Ecto neural progenitor cell (in vitro differentiated cells): ENCODE data around the gene ZNF101.

ENCODE experiments used
- DNase-seq: peaks from one replicate; pipeline ENCODE4 v3.0.0-alpha.2; 2018; ENCODE audit warnings: low spot score

Gene ZNF101

DNA sequence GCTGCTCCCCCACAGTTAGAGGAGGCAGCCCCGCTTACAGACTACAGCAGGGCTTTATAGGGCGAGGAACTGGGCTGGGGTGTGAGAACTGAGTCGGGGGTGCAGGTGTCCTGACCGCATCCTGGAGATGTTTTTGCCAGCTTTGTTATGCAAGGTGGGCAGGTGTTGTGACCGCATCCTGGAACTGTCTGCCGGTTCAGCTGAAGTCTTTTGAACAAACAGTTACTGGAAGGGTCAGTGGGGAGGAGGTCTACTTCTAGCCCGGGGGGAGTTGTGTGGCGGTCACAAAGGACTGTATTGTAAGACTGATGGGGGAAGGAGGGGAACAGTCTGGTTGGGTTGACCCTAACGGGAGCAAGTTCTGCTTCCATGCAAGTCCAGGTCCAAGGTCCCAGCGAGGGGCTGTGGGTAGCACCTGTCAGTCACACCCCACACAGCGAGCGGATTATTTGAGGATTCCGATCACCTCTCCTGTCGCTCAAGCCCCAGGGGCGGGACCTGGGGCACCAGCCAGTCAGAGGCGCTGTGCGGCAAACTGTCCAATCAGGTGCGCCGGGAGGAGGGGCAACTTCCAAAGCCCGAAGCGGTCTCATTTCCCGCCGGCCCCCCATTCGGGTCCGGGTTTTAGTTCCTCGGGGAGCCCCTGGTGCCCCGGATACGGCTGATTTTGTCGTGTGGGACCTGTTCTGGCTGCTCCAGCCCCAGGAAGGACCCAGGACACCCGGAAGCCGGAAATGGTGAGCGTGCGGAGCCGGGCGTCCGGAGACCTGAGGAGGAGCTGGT, at the start of gene ZNF101:
Gene ZNF101, plus strand, starts transcription at position 610 of the 783 bp plus-strand sequence. Its CDS starts 125 bp downstream, at position 735.
- peak; percentile 95 for DNase-seq

DNA sequence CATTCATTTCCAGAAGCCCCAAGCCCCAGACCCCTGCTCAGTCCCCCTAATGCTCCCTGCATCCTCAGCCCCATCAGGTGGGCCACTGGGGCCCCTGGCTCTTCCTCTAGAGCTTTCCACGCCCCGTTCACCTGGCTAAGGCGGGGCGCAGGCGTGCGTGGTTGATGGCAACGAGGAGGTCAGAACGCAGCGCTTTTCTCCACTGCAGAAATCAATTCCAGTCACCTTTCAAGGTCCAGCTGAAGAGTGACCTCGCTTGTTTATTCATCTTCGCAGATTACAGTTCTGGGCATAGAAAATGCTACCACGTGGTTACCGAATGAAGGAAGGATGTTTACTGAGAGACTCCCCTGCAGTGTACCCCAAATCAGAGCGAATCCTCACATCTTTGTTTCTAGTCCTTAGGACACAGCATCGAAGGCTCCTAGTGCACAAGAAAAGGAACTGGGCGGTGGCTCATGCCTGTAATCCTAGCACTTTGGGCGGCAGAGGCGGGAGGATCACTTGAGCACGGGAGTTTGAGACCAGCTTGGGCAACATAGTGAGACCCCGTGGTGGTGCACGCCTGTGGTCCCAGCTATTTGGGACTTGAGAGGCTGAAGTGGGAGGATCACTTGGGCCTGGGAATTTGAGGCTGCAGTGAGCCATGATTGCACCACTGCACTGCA, 49.3 kb upstream of the ZNF101 start:
- DNase-seq: no peak

DNA sequence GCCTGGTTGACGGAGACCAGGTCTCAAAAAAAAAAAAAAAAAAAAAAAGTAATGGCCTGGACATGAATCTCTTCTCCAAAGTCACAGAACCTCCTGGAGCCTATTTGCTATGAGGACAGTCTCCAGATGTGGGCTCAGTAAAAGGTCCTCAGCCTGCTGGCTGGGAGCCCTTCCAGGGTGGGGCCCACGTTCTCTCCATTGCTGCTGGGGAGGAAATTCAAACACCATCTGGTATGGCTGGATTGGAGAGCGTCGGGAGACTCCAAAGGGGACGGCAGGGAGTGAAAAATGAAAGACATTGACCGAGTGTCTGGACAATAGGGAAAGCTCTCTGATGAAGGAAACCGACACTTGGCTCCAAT, 48.8 kb upstream of the ZNF101 start:
- DNase-seq: no peak

- DNase-seq: no peak
Measured at GRCh38 chr19:19623383-19623782, 45.3 kb upstream of the ZNF101 start.

GRCh38 chr19:19624032-19624570, 44.5 kb upstream of the ZNF101 start:
- no peak for DNase-seq

- no peak for DNase-seq
Measured at GRCh38 chr19:19626516-19627472, 41.8 kb upstream of the ZNF101 start.

- peak; percentile 75 for DNase-seq
Measured at GRCh38 chr19:19627621-19628500, 40.8 kb upstream of the ZNF101 start, which contains the start of gene LPAR2. TSS of gene LPAR2 (minus strand) at chr19:19628220. CDS start at chr19:19627275, 945 bp downstream.

- peak; percentile 91 for DNase-seq
Measured at GRCh38 chr19:19628501-19629134, 40.0 kb upstream of the ZNF101 start.

DNA sequence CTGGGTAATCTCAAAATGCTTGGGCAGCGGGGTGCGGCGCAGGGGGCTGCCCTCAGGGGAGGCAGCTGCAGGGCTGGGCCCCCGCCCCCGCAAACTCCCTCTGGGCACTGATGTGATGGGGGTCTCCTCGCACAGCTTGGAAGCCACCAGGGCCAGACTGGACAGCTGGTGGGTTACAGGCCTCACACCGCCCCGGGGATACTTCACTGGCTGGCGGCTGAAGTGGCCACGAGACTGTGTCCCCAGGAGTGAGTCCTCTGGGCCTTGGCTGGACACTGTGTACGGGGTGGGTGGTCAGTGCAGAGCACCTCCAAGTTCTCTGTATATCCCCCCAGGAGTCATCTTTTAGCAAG, 38.6 kb upstream of the ZNF101 start:
- DNase-seq: no peak

DNA sequence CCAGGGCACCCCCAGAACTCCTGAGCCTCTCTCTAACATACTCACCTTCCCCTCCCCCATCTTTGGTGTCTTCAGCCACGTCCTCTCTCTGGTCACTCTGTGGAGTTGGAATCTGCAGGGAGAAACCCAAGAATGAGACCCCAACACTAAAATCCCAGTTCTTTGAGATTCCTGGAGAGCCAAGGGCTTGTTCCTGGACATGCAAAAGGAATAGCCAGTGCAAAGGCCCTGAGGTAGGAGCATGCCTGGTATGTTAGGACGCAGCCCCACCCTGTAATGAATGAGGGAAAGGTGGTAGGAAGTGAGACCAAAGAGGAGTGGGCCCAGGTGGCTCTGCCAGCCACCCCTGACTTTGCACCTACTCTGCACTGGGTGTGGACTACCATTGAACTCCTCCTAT, 38.2 kb upstream of the ZNF101 start:
- no peak for DNase-seq

DNA sequence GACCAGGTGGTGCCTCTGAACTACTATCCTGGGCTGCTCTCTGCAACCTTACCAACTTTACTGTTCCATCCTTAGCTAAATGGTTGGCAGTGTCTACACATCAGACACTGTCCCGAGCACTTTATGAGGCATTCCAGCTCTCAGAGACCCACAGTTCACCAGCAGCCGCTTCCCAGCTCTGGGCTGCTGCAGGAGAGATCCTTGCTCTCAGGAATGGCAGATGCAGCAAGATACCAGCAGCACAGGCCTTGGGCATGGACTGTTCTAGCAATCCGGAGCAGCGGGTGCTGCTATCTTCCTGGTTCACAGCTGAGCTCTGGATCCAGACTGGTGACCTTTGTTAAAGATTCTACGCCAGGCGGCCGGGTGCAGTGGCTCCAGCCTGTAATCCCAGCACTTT, 37.3 kb upstream of the ZNF101 start:
- DNase-seq: no peak

GRCh38 chr19:19632661-19633060, 36.0 kb upstream of the ZNF101 start:
- DNase-seq: no peak

GRCh38 chr19:19633711-19634515, 34.7 kb upstream of the ZNF101 start:
- DNase-seq: no peak

DNA sequence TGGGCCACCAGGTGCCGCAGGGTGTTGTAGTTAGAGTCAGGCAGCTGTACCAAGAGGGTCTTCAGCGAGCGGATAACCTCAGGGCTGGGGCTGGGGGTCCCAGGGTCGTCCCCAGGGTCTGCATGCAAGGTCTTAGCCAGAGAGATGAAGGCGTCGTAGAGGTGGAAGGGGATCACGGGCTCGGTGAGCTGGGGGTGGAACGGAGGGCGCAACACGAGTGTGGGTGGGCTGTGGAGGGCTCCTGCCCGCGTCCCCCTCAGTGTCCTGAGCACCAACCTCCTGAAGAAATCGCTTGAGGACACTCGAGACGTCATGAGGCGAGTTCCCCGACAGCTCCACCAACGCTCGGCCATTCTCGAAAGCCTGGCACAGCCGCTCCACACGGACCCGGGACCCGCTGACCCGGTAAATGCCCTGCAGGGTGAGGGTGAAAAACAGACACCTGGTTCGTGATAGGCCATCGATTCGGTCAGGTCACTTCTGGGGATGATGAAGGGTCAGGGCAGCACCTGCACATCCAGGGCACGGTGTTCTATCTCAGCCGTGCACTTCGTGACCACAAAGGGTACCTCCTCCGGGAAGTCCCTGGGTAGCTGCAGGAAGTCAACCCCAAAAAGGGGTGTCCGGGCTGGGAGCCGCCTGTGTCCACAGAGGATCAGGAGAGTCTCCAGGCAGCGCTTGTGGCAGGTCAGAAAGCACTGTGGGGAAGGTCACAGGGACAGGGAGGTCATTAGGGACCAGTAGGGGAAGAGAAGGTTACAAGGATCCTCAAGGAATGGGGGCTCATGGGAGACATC, 33.9 kb upstream of the ZNF101 start:
- DNase-seq: no peak

GRCh38 chr19:19635313-19635702, 33.3 kb upstream of the ZNF101 start:
- DNase-seq: no peak

DNA sequence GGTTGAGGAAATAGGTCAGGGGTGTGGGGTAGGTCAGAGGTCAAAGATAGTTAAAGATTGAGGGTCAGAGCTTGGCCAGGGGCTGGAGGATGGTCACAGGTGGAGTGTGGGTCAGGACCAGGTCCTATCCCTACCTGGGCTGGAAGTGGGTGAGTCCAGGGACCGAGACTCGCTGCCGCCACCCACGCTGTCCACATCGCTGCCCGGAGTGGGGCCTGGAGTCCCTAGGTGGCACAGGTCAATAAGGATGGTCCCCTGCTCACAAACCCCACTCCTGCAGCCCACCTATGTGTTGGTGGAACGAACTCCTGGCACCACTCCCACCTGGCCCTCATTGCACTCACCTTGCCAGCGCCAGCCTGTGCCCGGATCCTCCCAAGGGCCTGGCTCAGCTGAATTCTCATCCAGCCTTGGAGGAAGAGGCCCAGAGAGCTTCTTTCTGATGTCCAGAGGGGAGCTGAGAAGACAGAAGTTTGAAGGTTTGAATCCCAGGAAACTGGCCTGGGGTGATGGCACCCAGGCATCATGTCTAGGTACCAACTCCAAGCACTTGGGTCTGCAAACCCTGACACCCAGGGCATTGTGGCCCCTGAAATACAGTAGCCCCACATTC, 32.0 kb upstream of the ZNF101 start:
- no peak for DNase-seq

- DNase-seq: no peak
Measured at GRCh38 chr19:19637186-19637522, 31.5 kb upstream of the ZNF101 start.

DNA sequence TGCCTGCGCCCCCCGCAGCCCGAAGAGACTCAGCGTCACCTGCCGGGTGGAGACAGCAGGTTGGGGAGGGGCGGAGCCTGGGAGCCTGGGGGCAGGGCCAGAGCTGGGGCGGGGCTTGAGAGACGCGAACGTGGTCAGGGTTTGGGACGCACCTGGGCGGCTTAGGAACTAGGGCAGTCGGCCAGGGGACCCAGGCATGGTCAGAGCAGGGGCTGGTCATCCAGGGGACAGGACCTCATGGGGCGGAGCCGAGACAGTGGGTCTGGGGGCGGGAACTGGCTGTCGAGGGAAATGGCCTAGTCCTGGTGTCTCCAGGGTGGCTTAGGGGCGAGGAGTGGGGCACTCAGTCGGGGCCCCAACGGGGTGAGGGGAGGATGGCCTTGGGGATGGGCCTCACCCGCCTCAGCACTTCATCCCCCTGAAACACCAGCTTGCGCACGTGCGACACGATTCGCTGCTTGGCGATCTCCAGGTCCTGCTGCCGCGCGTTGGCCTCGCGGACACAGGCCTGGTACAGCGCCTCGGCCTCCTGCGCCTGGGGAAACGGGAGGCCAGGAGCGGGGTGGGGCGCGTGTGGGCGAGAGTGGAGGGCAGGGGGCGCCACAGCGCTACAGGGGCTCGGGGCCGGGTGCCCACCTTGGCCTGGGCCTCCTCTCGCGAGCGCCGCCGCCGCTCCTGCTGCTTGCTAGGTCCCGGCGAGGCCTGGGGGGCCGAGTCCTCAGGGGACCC, 31.0 kb upstream of the ZNF101 start:
- DNase-seq: peak; percentile 58
